Mesenchymal stem cell (in vitro differentiated cells and primary cell): ENCODE measurements around the gene MRO.

ENCODE experiments used
- DNase-seq: peaks from one replicate; pipeline ENCODE4 v3.0.0-alpha.2; 2013
- H2AFZ ChIP-seq: one replicate; pipeline ENCODE4 v1.6.1; 2013; ENCODE audit warnings: low read depth, mild to moderate bottlenecking, control low read depth, inconsistent platforms, low read length, moderate library complexity
- H2AK5ac ChIP-seq: 2 replicates; pipeline ENCODE4 v1.6.1; 2013; ENCODE audit warnings: low read length, moderate library complexity, mild to moderate bottlenecking, inconsistent platforms; ENCODE audit not compliant: severe bottlenecking
- H2BK120ac ChIP-seq: one replicate; pipeline ENCODE4 v1.6.1; 2013; ENCODE audit warnings: low read depth, mild to moderate bottlenecking, inconsistent platforms, low read length, moderate library complexity
- H2BK12ac ChIP-seq, 2 experiments: one replicate each; pipeline ENCODE4 v1.6.1; 2013; ENCODE audit warnings: inconsistent platforms in 2 of 2, low read length in 2 of 2, mild to moderate bottlenecking in 2 of 2, moderate library complexity in 2 of 2, control low read depth in 1 of 2
- H2BK15ac ChIP-seq: one replicate; pipeline ENCODE4 v1.6.1; 2013; ENCODE audit warnings: mild to moderate bottlenecking, low read depth, inconsistent platforms; ENCODE audit not compliant: poor library complexity, severe bottlenecking
- H2BK5ac ChIP-seq: 2 replicates; pipeline ENCODE4 v1.6.1; 2013; ENCODE audit warnings: low read depth, mild to moderate bottlenecking, low read length, control low read depth, inconsistent platforms; ENCODE audit not compliant: poor library complexity, severe bottlenecking
- H3K14ac ChIP-seq, 2 experiments: one replicate each; pipeline ENCODE4 v1.6.1; 2013; ENCODE audit warnings: inconsistent platforms in 2 of 2, low read length in 2 of 2, control low read depth in 1 of 2, mild to moderate bottlenecking in 1 of 2, moderate library complexity in 1 of 2
- H3K18ac ChIP-seq, 2 experiments: one replicate each; pipeline ENCODE4 v1.6.1; 2013; ENCODE audit warnings: inconsistent platforms in 2 of 2, low read length in 2 of 2, control low read depth in 1 of 2, low read depth in 1 of 2, mild to moderate bottlenecking in 1 of 2
- H3K23ac ChIP-seq, 2 experiments: one replicate each; pipeline ENCODE4 v1.6.1; 2013; ENCODE audit warnings: inconsistent platforms in 2 of 2, low read length in 2 of 2, mild to moderate bottlenecking in 2 of 2, moderate library complexity in 2 of 2, control low read depth in 1 of 2
- H3K27ac ChIP-seq: 2 replicates; pipeline ENCODE4 v1.5.1; 2013; ENCODE audit warnings: mild to moderate bottlenecking, moderate library complexity, low read length, control low read depth, inconsistent platforms; ENCODE audit not compliant: poor library complexity, severe bottlenecking
- H3K27me3 ChIP-seq, 2 experiments: 2 replicates each; pipeline versions ENCODE4 v1.6.1 to v1.7.0; 2013; ENCODE audit warnings: low read length in 2 of 2, mild to moderate bottlenecking in 2 of 2, moderate library complexity in 2 of 2, control low read depth in 1 of 2, inconsistent platforms in 1 of 2; ENCODE audit not compliant: control insufficient read depth in 1 of 2, insufficient read depth in 1 of 2
- H3K36me3 ChIP-seq, 2 experiments: 2 replicates each; pipeline versions ENCODE4 v1.6.1 to v1.7.0; 2013; ENCODE audit warnings: low read length in 2 of 2, control low read depth in 1 of 2, inconsistent platforms in 1 of 2, low read depth in 1 of 2, mild to moderate bottlenecking in 1 of 2; ENCODE audit not compliant: insufficient read depth in 2 of 2, control insufficient read depth in 1 of 2
- H3K4ac ChIP-seq, 2 experiments: one replicate each; pipeline ENCODE4 v1.6.1; 2013; ENCODE audit warnings: inconsistent platforms in 2 of 2, low read length in 2 of 2, mild to moderate bottlenecking in 2 of 2, moderate library complexity in 2 of 2, control low read depth in 1 of 2, low read depth in 1 of 2
- H3K4me1 ChIP-seq: 2 replicates; pipeline ENCODE4 v1.6.1; 2013; ENCODE audit warnings: low read depth, low read length, control low read depth; ENCODE audit not compliant: control insufficient read depth, insufficient read depth
- H3K4me2 ChIP-seq: 2 replicates; pipeline ENCODE4 v1.6.1; 2013; ENCODE audit warnings: low read length, mild to moderate bottlenecking, inconsistent platforms; ENCODE audit not compliant: poor library complexity, severe bottlenecking
- H3K4me3 ChIP-seq, 2 experiments: 2 replicates each; pipeline versions ENCODE4 v1.5.1 to v1.7.0; 2013; ENCODE audit warnings: low read length in 2 of 2, mild to moderate bottlenecking in 2 of 2, control low read depth in 1 of 2, low read depth in 1 of 2; ENCODE audit not compliant: insufficient read depth in 1 of 2
- H3K79me1 ChIP-seq: replicated peaks from 2 replicates; pipeline ENCODE4 v1.6.1; 2013; ENCODE audit warnings: mild to moderate bottlenecking, control low read depth, low read length, inconsistent platforms; ENCODE audit not compliant: poor library complexity, severe bottlenecking
- H3K9ac ChIP-seq: 2 replicates; pipeline ENCODE4 v1.7.0; 2013; ENCODE audit warnings: mild to moderate bottlenecking, low read length, moderate library complexity
- H3K9me3 ChIP-seq: 2 replicates; pipeline ENCODE4 v1.7.0; 2013; ENCODE audit warnings: mild to moderate bottlenecking, low read length; ENCODE audit not compliant: control insufficient read depth
- H4K8ac ChIP-seq: one replicate; pipeline ENCODE4 v1.6.1; 2013; ENCODE audit warnings: inconsistent platforms, mild to moderate bottlenecking, low read length, moderate library complexity
- H4K91ac ChIP-seq: one replicate; pipeline ENCODE4 v1.6.1; 2013; ENCODE audit warnings: mild to moderate bottlenecking, low read length, inconsistent platforms
- WGBS: methylation state at CpG from one replicate; pipeline ENCODE4 v1.1.7; 2013; ENCODE audit warnings: mixed read lengths; 5-methylcytosine and 5-hydroxymethylcytosine counted together

Gene MRO

GRCh38 chr18:50747849-50748242, 72.0 kb downstream of the MRO start:
- no peak overlapping the region for H2AFZ ChIP-seq
- H3K9me3 ChIP-seq = peaks cover 6% of the 10 kb centered on the region
- no peak overlapping the region for H3K4ac ChIP-seq
- H2BK12ac ChIP-seq = no peak overlapping the region
- no peak overlapping the region for H2BK120ac ChIP-seq
- H2BK5ac ChIP-seq = no peak overlapping the region
- no peaks in the 10 kb centered on the region for H3K36me3 ChIP-seq
- no peak overlapping the region for H2BK15ac ChIP-seq
- H4K91ac ChIP-seq = no peak overlapping the region
- DNase-seq = no peak
- H3K18ac ChIP-seq = no peak overlapping the region
- no peaks in the 10 kb centered on the region for H3K4me1 ChIP-seq
- no peak overlapping the region for H3K23ac ChIP-seq
- no peak overlapping the region for H3K4me3 ChIP-seq
- no peak overlapping the region for H3K9ac ChIP-seq
- H2AK5ac ChIP-seq = no peak overlapping the region
- WGBS = 32% methylated on average over 1 of the region's 1 CpG
- no peak overlapping the region for H3K14ac ChIP-seq
- peaks cover 14 to 25% of the 10 kb centered on the region in 2 experiments for H3K27me3 ChIP-seq
- no peak overlapping the region for H3K4me2 ChIP-seq
- H4K8ac ChIP-seq = no peak overlapping the region
- H3K27ac ChIP-seq = no peak overlapping the region
- H3K79me1 ChIP-seq = no peaks in the 10 kb centered on the region

- Histone ChIP-seq H3K27ac (no peak overlapping the region), H2BK5ac (no peak overlapping the region), H3K18ac (no peak overlapping the region), H3K9me3 (peaks cover 6% of the 10 kb centered on the region), H3K4ac (no peak overlapping the region), H3K79me1 (no peaks in the 10 kb centered on the region), H3K36me3 (no peaks in the 10 kb centered on the region), H3K23ac (no peak overlapping the region), H4K8ac (no peak overlapping the region), H2BK15ac (no peak overlapping the region), H3K4me2 (no peak overlapping the region), H3K4me1 (no peaks in the 10 kb centered on the region), H3K4me3 (no peak overlapping the region), H4K91ac (no peak overlapping the region), H2BK12ac (no peak overlapping the region), H2AFZ (no peak overlapping the region), H2BK120ac (no peak overlapping the region), H2AK5ac (no peak overlapping the region), H3K9ac (no peak overlapping the region), H3K14ac (no peak overlapping the region), H3K27me3 (peaks cover 12 to 25% of the 10 kb centered on the region in 2 experiments)
- WGBS = 67% methylated on average over 5 of the region's 5 CpGs
- DNase-seq = no peak
Observed at GRCh38 chr18:50745945-50746344, 73.9 kb downstream of the MRO start.
